NCI-H526 (cell line): ENCODE results near the gene METTL23.

Experiments used
- DNase-seq, 2 experiments: peaks; one replicate each; lab custom pipeline; 2025; lab: John Stamatoyannopoulos, UW

METTL23 gene, protein sequence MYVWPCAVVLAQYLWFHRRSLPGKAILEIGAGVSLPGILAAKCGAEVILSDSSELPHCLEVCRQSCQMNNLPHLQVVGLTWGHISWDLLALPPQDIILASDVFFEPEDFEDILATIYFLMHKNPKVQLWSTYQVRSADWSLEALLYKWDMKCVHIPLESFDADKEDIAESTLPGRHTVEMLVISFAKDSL

GRCh38 chr17:76726776-76727718, at the start of gene METTL23:
Gene METTL23, plus strand, starts transcription at chr17:76726839. Its CDS starts 2,872 bp downstream, at chr17:76729711.
- DNase-seq: peak; percentile 69 to 81

GRCh38 chr17:76677406-76677805, 49.2 kb upstream of the METTL23 start:
- DNase-seq: no peak

GRCh38 chr17:76678330-76678729, 48.3 kb upstream of the METTL23 start:
- no peak for DNase-seq

GRCh38 chr17:76679239-76679638, 47.4 kb upstream of the METTL23 start:
- DNase-seq: no peak

GRCh38 chr17:76681222-76682137, 45.2 kb upstream of the METTL23 start:
- peak; percentile 24 to 76 for DNase-seq

- DNase-seq: no peak
Measured at GRCh38 chr17:76682296-76682695, 44.3 kb upstream of the METTL23 start.

DNA sequence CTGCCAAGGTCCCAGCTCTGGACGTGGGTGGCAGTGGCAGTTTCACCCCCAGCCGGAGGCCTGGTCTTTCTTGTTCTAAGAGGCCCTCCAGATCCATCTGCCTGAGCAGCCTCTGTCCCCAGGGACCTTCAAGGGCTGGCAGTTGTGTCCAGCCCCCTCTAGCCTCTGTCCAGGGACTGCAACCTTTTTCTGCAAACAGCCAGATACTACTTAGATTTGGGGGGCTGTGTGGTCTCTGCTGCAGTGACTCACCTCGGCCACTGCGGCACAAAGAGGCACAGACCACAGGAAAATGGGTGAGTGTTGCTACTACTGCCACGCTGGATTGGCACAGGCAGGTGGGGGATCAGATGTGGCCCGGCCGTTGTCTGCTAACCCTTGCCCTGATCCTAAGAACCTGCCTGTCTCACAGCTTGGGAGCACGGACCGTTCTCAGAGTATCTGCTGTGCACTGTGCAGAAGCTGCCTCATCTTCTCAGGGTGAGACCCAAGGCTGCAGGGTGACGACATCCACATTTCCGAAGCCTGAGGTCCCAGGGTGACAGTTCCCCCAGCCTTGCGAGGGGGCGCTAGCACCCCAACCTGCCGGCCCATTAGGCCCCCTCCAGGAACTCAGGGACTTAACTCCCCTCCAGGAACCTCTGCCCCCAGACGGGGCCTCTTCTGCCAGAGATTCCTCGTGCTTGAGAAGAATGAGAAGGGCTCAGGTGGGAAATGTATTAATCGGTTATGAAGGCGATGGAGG, 43.5 kb upstream of the METTL23 start:
- no peak for DNase-seq

GRCh38 chr17:76683921-76684745, 42.5 kb upstream of the METTL23 start:
- DNase-seq: no peak

GRCh38 chr17:76684756-76685155, 41.9 kb upstream of the METTL23 start:
- DNase-seq: no peak

- DNase-seq: no peak
Measured at GRCh38 chr17:76685366-76685765, 41.3 kb upstream of the METTL23 start.

DNA sequence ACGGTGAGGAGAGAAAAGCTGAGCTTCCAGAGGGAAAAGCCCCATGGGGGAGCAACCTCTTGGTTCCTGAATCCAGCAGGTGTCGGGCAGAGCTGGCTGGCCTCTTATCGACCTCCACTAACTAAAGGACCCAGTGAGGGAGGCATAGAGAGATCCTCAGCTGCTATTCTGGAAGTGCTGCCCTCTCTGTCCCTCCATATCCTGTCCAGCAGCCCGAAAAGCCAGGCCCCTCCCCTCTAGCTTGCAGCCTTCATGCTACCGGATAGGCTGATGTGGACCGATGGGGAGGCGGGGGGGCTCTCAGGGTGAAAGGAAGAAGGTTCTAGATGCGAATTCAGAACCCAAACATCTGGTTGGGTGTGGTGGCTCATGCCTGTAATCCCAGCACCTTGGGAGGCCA, 40.8 kb upstream of the METTL23 start:
- DNase-seq: no peak

DNA sequence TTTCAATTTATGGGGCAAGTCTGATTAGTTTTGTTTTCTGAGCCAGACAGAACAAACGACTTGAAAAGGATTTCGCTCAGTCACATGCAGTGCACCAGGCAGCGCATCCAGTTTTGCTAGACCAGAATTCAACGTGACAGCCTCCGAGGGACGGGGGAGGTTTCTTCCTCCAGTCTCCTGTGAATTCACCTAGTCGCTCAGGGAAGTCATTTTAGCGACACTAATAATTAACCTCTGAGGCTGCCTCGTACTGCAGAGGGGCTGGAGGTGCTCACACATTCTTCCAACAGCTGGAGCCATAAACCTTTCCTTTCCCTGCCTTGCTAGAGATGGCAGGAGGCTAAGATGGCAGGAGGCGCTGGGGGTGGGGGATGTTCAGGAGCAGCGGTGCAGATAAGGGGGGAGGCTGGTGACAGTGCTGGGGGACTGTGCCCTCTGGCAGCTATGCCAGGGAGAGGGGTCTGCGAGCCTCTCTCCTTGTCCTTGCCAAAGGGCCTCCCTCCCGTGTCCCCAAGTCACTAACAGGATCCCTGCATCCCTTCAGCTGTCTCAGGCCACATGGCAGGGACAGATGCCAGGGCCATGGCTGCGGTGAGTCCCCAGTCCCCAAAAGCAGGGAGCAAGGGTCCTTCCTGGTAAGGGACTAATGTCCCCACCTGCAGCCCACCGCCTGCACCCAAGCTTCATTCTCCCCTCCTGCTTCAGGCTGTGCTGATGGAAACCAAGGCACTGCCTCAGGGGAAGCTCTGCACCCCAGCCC, 39.9 kb upstream of the METTL23 start:
- no peak for DNase-seq

GRCh38 chr17:76687298-76688164, 39.1 kb upstream of the METTL23 start:
- DNase-seq: no peak

- DNase-seq: no peak
Measured at GRCh38 chr17:76688165-76688622, 38.4 kb upstream of the METTL23 start.

- no peak for DNase-seq
Measured at GRCh38 chr17:76689859-76690258, 36.8 kb upstream of the METTL23 start.

- no peak for DNase-seq
Measured at GRCh38 chr17:76690596-76691280, 35.9 kb upstream of the METTL23 start.

GRCh38 chr17:76691379-76692191, 35.1 kb upstream of the METTL23 start:
- DNase-seq: no peak
